GM11168 (cell line): ENCODE data around the gene RAD54L.
"Not testable (repeated sequence)": the region's sequence is repeated elsewhere in the genome, so short reads cannot be mapped to it uniquely, and the experiment has no call there.

ENCODE experiments used
- in situ Hi-C: fragments of 300-500 bp; cut with MboI; formaldehyde crosslinking; loops from one replicate; pipeline ENCODE4 v1.12.0; 2022; ENCODE audit warnings: low sequenced_read_pairs; ENCODE audit not compliant: unreplicated experiment

The RAD54L gene

DNA sequence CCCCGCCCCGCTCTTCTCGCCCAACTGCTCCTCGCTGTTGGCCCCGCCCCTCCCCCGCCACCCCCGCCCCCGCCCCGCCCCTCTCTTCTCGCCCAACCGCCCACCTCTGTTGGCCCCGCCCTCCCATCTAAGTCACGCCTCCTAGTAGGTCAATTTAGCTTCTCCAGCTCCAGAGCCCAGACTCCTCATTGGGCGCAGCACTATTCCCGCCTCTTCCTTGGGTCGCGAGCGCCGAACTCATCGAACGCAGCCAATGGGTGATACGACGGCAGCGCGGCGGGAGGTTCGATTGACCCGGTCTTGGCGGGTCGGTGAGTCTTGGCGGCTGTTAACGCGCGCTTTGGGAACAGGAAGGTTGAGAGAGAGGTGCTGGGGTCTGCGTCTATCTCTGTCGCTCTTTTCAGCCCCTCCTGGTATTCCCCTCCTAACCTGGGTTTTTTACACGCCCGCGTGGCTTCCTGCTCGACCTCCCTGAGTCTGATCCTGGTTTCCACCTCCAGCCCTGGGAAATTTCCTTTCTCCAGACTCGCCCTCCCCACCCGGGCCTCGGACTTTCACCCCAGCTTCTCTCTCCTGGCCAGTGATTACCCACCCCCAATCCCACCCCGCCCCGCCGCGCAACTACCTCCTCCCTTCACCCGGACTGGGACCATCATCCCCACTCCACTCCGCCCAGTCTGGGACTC is at the start of gene RAD54L:
Gene RAD54L, plus strand, starts transcription at position 328 of the 686 bp plus-strand sequence. CDS start 643 bp downstream, outside the sequence.
- in situ Hi-C loops = no loop called here

DNA sequence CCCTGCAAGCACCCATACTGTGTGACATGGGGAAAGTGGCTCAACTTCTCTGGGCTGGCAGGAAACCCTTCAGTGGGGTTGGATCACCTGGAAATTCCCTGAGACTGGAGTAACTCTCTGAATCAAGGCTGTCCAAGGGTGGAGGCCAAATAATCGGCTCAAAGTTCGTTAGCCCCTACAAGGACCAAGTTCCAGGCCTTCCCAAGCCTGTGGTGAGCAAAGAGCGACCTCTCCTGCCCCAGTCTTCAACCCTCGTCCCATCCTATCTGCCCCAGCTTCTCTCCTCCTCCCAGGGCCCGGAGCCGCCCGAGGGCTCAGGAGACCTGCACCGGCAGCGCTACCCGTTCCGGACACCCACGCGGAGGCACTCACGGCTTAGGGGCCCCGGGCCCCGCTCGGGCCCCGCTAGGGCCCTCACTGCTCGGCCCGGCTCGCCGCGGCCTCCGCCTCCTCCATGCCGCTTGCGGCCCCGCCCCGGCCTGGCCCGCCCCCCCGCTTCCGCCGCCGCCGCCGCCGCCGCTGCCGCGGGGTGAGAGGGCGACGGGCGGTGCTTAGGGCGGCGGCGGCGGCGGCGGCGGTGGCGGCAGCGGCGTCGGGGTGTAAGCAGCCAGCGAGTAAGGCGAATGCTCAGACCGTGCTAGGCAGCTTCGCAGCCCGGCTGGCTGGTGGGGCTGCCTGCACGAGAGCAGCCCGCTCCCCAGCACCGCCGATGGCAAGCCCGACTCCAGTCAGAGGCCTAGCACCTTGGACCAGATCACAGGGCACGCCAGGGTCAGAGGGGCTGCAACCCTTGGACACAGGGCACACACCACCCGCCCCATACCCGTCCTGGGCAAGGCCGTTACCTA is 49.4 kb upstream of the RAD54L start, which contains the start of gene POMGNT1:
Gene POMGNT1, minus strand, starts transcription at position 471 of the 848 bp plus-strand sequence. CDS start 613 bp downstream, outside the sequence.
- in situ Hi-C loops = no loop called here

DNA sequence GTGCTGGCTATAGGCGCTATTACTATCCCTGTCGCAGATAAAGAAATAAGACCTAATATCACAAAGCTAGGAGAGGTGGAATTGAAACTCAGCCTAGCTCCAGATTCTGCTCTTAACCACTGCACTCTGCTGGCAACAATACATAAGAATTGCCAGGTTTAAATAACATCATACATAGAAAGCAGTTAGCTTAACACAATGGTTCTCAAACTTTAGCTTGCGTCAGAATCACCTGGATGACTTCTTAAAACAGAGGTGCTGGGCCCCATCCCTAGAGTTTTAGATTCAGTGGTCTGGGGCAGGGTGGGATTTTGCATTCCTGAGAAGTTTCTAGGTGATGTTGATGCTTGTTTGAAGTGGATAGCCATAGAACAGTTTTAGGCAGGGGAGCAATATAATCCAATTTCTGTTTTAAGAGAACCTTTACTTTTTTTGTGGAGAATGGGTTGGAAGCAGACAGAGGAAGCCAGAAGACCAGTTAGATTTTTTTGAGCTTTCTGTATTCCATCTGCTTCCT is 48.3 kb upstream of the RAD54L start:
- in situ Hi-C loops = no loop called here

DNA sequence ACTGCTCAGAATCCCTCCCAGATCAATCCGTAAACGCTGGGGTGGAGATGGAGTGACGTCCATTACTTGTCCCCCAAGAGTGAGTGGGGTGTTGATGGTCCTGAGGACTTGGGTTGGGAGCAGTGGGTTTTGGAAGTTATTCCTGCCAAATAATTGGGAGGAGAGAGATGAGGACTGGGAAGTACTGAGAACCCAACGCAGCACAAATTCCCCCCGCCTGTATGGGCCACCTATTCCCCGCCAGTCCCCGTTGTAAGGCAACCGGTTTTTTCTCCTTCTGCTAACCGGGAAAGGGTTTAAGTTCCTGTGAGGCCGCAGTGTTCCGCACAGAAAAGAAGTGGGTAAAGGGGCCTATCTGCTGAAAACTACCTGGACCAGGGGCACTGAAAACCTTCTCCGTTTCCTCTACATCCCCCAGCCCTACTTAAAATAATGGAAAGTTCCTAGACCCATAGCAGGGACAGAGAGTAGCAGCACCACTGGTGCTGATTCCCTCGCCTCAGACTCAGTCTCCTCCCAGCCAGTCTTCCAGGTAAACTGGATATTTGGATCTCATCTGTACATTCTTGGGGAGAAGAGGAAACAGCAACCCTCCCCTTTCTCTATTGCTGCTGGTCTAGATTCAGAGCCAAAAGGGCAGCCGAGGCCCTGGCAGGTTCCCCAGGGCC is 43.7 kb upstream of the RAD54L start:
- in situ Hi-C loops = no loop called here

DNA sequence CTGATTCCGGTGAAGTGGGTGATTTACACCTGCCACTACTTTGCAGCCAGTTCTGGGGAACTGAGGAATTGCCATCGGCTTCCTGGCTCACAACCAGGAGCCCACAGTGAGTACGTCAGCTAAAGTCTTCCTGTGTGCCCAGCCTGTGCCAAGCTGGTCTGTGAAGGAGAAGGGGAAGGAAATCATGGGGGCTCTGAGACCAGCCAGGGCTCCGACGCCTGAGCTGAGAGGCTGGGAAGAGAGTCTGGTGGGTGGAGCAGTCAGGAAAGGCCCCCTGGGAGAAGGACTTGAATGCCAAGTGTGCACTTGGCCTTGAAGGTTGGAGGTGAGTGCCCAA is 43.2 kb upstream of the RAD54L start:
- in situ Hi-C loops = no loop called here

DNA sequence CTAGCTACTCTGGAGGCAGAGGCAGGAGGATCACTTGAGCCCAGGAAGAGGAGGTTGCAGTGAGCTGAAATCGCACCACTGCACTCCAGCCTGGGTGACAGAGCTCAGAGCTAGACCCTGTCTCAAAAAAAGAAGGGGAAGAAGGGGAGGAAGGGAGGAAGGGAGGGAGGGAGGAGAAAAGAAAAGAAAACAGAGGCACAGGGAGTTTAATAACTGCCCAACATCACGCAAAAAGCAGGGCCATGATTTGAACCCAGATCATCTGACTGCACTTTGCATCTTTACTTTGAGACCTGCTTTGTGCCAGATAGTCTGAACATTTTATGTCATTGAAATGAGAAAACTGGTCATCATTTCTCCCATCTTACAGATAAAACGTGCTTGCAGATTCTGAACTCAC is 42.4 kb upstream of the RAD54L start:
- in situ Hi-C loops = no loop called here

DNA sequence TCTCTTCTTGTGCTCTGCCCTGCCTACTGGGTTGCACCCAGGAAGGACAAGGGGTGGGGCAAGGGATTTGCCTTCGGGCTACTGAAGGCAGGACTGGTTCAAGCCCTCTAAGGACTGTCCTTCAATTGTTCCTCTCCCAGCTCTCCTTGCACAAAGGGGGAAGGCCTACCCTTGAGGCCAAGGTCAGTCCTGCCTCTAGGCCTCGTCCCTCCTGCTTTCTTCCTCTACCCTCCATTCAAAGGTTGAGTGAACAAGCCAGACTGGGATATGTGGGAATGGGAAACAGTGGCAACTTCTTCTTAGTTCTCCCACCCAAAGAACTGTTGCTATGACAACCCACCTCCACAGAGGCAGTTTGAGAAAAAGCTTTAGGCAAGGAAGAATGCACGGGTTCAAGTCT is 41.8 kb upstream of the RAD54L start:
- in situ Hi-C loops = no loop called here

DNA sequence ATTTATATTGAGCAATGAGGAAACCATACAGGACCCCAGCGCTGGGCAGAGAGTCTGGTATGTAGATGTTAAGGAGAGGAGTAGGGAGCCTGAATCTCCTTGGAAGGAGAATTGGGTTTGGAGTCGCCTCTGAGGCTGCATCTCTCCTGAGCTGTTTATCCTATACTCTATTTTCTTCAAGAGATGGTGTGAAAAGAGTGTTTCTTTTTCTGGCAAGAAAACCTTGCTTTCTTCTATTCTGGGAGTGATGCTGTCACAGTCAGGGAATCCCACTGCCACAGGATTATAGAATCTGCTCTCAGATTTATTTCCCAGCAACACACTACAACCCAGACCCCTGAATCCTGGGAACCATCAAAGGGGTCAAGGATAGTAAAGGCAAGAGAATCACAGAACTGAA is 41.2 kb upstream of the RAD54L start:
- in situ Hi-C loops = no loop called here

DNA sequence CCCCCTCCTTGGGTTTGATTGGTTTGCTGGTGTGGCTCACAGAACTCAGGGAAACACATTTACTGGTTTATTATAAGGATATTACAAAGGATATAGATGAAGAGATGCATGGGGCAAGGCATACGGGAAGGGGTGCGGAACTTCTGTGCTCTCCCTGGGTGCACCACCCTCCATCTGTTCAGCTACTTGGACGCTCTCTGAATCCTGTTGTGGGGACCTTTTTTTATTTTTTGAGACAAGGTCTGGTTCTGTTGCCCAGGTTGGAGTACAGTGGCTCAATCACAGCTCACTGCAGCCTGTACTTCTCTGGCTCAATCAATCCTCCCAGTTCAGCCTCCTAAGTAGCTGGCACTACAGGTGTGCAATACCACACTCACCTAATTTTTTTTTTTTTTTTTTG is 37.0 kb upstream of the RAD54L start:
- in situ Hi-C loops = no loop called here

DNA sequence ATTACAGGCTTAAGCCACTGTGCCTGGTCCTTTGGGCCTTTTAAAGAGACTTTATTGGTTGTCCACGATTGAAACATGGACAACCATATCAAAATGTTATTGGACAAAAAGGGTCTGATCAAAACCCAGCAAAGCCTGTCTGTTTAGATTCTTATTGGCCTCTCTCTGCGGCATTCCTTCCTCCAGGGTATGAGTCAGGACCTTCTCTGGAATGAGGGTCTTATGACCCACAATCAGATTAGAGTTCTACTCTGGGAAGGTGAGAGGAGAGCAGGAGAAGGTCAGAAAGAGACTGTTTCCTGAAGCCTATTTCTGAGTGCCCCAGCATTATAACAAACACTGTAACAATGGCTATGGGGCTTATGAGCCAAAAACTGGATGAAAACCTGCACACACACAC is 36.5 kb upstream of the RAD54L start:
- in situ Hi-C loops = no loop called here

DNA sequence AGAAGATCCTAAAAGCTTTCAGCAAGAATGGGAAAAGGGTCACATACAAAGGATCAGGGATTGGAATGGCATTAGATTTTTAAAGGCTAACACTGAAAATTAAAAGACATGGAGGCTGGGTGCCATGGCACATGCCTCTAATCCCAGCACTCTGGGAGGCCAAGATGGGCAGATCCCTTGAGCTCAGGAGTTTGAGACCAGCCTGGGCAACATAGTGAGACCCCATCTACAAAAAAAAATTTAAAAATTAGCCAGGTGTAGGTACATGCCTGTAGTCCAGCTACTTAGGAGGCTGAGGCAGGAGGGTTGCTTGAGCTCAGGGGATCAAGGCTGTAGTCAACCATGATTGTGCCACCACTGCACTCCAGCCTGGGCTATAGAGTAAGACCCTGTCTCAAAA is 32.1 kb upstream of the RAD54L start:
- in situ Hi-C loops = no loop called here

DNA sequence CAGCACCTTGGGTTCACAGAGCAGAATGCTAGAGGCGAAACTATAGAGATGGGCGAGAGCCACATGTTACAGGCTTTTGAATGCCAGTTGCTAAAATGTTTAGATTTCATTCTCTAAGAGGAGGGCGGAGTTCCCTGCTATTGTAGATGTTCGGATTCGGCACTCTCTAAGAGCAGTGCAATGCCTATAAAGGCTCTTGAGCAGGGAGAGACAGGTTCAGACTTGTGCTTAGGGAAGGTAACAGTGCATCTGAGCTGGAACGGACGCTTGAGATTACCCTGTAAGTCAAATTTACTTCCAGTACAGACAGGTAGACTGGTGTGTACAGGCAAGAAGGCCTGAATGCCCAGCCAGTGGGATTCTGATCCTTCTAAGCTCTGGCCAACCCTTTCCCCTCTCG is 29.1 kb upstream of the RAD54L start:
- in situ Hi-C loops = no loop called here

DNA sequence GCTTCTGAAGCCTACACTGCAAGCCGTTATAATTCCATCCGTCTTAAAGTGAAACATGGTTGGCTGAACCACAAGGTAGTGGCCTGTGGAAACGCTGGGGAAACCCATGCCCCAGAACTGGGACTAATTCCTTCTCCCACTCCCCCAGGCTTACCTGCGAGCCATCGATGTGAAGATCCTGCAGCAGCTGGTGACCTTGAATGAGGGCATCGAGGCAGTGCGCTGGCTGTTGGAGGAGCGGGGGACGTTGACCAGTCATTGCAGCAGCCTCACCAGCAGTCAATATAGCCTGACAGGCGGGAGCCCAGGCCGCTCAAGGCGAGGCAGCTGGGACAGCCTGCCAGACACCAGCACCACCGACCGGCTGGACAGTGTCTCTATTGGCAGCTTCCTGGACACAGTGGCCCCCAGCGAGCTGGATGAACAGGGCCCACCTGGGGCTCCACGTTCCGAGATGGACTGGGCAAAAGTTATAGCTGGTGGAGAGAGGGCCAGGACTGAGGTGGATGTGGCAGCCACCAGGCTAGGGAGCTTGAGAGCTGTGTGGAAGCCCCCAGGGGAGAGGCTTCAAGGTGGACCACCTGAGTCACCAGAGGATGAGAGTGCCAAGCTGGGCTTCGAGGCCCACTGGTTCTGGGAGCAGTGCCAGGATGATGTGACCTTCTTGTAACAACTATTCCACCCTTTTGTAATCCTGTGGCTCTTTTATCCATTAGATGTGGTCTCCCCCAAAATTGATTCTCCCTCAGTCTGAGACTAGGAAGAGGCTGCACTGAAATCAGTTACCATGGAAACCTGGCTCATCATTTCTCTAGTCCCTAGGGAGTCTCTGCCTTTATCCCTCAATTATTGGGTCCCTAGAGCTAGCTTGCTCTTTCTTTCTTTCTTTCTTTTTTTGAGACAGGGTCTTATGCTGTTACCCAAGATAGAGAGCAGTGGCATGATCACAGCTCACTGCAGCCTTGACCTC is 27.7 kb upstream of the RAD54L start:
- in situ Hi-C loops = no loop called here

DNA sequence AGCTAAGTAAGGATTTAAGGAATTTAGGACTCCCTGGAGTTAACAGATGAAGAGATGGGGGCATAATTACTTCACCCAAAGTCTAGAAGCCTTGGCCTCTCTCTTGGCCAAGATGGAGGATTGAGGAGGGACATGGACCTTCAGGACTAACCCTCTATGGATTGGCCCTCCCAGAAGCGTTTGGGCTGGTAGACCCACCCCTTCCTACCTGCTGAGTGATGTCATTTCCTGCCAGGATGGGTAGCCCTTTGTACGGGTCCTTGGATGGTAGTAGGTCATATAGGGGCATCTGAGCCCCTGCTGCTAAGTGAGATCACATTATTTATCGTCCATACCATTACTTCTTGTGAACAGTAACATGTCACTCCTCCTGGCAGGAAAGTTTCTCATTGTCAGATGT is 26.8 kb upstream of the RAD54L start:
- in situ Hi-C loops = no loop called here

DNA sequence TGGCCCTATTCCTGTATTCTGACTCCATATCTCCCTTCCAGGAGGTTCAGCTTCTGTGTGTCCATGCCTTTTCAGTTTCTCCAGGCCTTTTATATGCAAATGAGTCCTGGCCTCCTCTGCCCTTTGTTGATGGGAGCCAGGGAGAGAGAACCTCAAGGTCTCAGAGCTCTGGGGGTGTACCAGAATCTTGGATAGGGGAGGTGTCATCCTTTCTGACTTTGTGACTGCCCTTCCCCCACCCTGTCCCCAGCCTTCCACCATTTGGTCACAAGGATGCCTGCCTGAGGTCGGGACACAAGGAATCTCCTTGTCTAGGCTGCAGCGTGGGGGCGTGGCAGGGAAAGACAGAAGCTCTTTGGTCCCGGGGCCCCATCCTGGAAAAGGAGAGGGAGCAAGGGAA is 25.8 kb upstream of the RAD54L start:
- in situ Hi-C loops = no loop called here

DNA sequence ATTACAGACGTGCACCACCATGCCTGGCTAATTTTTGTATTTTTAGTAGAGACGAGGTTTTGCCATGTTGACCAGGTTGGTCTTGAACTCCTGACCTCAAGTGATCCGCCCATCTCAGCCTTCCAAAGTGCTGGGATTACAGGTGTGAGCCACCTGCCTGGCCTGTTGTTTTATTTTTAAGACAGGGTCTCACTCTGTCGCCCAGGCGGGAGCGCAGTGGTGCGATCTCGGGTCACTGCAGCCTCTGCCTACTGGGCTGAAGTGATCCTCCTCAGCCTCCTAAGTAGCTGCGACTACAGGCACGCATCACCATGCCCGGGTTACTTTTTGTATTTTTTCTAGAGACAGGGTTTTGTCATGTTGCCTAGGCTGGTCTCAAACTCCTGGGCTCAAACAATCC is 24.5 kb upstream of the RAD54L start:
- in situ Hi-C loops = not testable (repeated sequence)

DNA sequence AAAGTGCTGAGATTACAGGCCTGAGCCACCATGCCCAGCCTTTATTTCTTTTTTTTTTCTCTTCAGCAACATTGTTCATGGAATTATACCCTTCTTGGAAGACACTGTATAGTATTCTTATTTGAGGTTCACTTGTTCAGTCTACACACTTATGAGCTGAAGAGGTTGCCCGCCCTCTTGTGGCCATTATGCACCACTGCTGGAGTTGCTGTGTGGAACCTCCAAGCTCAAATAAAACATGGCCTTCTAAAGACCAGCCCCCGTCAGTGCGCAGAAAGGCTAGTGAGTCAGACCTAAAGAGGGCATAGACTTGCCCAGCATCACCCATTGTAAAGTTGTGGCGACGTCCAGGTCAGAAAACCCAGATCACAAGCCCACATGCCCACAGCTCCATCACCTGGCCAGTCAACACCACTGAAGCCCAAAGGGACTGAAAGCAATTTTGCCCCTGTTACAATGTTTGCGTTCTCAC is 24.1 kb upstream of the RAD54L start:
- in situ Hi-C loops = no loop called here

DNA sequence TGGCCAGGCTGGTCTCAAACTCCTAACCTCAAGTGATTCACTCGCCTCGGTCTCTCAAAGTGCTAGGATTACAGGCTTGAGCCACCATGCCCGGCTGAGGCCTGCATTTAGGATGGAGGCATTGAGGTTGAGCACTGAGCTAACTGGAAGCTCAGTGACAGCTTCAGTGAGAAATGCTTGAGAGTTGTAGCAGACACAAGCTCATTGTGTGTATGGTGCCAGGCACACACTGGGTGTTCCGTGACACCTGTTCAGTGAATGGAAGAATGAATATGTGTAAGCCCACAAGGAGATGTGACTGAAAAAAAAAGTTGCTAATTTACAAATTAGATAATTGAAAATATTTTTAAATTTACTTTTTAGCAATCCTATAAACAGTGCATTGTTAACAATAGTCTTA is 22.6 kb upstream of the RAD54L start:
- in situ Hi-C loops = no loop called here

DNA sequence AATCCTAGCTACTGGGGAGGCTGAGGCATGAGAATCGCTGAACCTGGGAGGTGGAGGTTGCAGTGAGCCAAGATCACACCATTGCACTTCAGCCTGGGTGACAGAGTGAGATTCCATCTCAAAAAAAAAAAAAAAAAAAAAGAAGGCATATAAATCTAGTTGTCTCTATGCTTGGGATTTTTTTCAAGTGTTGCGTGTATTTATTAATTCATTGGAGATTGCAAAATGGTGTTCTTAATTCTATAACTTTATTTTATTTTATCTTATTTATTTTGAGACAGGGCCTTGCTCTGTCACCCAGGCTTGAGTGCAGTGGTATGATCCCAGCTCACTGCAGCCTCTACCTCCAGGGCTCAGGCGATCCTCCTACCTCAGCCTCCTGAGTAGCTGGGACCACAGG is 16.3 kb upstream of the RAD54L start:
- in situ Hi-C loops = not testable (repeated sequence)

DNA sequence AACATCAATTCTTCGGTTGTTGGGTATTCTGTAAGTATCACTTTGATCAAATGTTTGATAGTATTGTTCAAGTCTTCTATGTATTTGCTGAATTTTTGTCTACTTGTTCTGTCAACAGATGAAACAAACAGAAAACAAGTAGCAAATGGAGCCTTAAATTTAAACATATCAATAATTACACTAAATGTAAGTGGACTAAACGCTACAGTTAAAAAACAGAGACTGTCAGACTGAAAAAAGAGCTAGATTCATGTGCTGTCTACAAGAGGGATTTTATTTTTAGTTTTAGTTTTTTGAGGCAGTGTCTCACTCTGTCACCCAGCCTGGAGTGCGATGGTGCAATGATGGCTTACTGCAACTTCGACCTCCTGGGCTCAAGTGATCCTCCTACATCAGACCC is 10.7 kb upstream of the RAD54L start:
- in situ Hi-C loops = no loop called here
